ENCODE measurements around the gene SRCAP. TPM values are rescaled to one million over a fixed set of nuclear protein-coding genes. Genes with fewer than 3 reads are reported as not detected.

SRCAP gene
- total and polyA plus RNA-seq, 2 of the 8 experiments (the other 6 are each of a cell fraction or from before 2014, with no cell fraction given) = 5.5 to 54.3 TPM

DNA sequence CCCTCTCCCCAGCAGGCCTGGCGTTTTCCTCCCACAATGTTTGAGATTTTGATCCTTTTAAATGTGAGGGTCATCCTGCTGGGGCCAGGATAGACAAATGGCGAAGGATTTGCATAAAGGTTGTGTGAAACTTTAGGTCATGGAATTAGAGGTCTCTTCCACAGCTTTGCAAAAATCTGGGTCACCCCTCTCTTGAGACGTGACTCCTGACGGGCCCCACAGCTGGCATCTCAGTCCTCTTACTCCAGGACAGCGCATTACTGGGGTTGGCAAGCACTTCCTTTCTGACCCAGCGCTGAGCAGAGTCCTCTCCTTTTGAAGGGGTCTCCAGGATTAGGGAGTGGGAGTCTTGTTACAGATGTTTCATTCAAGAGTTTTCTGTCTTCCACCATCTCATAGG, 80.6 kb downstream of the SRCAP start (continued):
- no peak for TF ChIP-seq KDM4A (IDR thresholded peaks at IDR 0.05; ENCODE audit: low read depth, low read length, severe bottlenecking)

All from H1 (cell line).